HL-60/S4 (cell line): ENCODE data around the gene PTX4.

Experiments
- in situ Hi-C: fragments of 300-500 bp; cut with MboI; formaldehyde crosslinking; loops from 2 replicates; pipeline ENCODE4 v1.14.3; 2022; ENCODE audit warnings: low sequenced_read_pairs

The PTX4 gene

GRCh38 chr16:1488619-1489018 is at the start of gene PTX4:
PTX4 (minus strand) TSS chr16:1488944; CDS start chr16:1488909, 35 bp downstream.
- in situ Hi-C loops, result no loop called here

GRCh38 chr16:1537763-1538289 is 49.1 kb upstream of the PTX4 start:
- in situ Hi-C loops, result no loop called here

GRCh38 chr16:1537138-1537577 is 48.4 kb upstream of the PTX4 start:
- in situ Hi-C loops, result no loop called here

GRCh38 chr16:1536601-1537000 is 47.9 kb upstream of the PTX4 start:
- in situ Hi-C loops, result no loop called here

- in situ Hi-C loops, result no loop called here
Measured at GRCh38 chr16:1535391-1536291, 46.9 kb upstream of the PTX4 start.

- in situ Hi-C loops, result no loop called here
Measured at GRCh38 chr16:1534021-1535020, 45.6 kb upstream of the PTX4 start.

- in situ Hi-C loops, result no loop called here
Measured at GRCh38 chr16:1533443-1533951, 44.8 kb upstream of the PTX4 start, which contains the start of gene TMEM204. TMEM204 (plus strand) TSS chr16:1533666; CDS start chr16:1534276, 610 bp downstream.

- in situ Hi-C loops, result no loop called here
Measured at GRCh38 chr16:1532771-1533170, 44.0 kb upstream of the PTX4 start.

- in situ Hi-C loops, result no loop called here
Measured at GRCh38 chr16:1532081-1532760, 43.5 kb upstream of the PTX4 start.

- in situ Hi-C loops, result no loop called here
Measured at GRCh38 chr16:1531638-1531910, 42.8 kb upstream of the PTX4 start.

GRCh38 chr16:1530883-1531637 is 42.3 kb upstream of the PTX4 start:
- in situ Hi-C loops, result no loop called here

GRCh38 chr16:1530349-1530882 is 41.7 kb upstream of the PTX4 start:
- in situ Hi-C loops, result no loop called here

GRCh38 chr16:1528921-1529537 is 40.3 kb upstream of the PTX4 start:
- in situ Hi-C loops, result no loop called here

GRCh38 chr16:1527836-1528811 is 39.4 kb upstream of the PTX4 start:
- in situ Hi-C loops, result no loop called here

GRCh38 chr16:1526608-1527555 is 38.1 kb upstream of the PTX4 start:
- in situ Hi-C loops, result no loop called here

GRCh38 chr16:1525871-1526607 is 37.3 kb upstream of the PTX4 start:
- in situ Hi-C loops, result no loop called here
